ENCODE results near the gene MTHFSD. TPM values are rescaled to one million over a fixed set of nuclear protein-coding genes. Genes with fewer than 3 reads are reported as not detected.

MTHFSD gene
- total and polyA plus RNA-seq, 12 donors, result 7.6 to 22.2 (median 17.6) TPM

DNA sequence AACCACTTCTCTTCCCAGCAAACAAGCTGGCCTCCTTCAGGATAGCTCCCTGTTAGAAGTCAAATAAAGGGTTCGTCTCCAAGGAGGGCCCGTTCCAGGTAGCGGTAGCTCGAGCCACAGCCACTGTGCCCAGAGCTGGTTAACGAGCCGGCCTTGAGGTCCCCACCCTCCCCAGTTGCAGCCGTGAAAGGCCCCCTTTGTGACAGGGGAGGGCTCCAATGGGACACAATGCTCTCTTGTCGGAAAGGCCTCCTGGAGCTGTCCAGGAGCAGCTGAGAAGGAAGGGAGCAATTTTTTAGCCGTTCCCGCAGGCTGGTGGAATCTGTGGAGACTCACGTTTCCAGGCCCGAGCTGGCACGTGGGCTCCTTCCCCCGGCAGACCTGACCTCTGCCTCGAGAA, 74.6 kb downstream of the MTHFSD start:
- Histone ChIP-seq H3K9me3 (replicated peaks in 1 of 3) (no peaks in the 10 kb centered on the region), H3K27me3 (no peaks in the 10 kb centered on the region), H3K4me1 (replicated peaks in 1 of 2) (no peaks in the 10 kb centered on the region), H3K36me3 (replicated peaks in 1 of 2) (no peaks in the 10 kb centered on the region), H3K4me3 (no peak overlapping the region), H3K27ac (no peak overlapping the region)
- intact Hi-C loops (cut with DNase I), result no loop called here
- WGBS, 4 donors, result 61 to 85% (median 78%) methylated on average over 12 to 15 of the region's 15 CpGs
- no peak for TF ChIP-seq POLR2A (IDR thresholded peaks at IDR 0.05)
- TF ChIP-seq, protein P1, sequence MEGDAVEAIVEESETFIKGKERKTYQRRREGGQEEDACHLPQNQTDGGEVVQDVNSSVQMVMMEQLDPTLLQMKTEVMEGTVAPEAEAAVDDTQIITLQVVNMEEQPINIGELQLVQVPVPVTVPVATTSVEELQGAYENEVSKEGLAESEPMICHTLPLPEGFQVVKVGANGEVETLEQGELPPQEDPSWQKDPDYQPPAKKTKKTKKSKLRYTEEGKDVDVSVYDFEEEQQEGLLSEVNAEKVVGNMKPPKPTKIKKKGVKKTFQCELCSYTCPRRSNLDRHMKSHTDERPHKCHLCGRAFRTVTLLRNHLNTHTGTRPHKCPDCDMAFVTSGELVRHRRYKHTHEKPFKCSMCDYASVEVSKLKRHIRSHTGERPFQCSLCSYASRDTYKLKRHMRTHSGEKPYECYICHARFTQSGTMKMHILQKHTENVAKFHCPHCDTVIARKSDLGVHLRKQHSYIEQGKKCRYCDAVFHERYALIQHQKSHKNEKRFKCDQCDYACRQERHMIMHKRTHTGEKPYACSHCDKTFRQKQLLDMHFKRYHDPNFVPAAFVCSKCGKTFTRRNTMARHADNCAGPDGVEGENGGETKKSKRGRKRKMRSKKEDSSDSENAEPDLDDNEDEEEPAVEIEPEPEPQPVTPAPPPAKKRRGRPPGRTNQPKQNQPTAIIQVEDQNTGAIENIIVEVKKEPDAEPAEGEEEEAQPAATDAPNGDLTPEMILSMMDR (IDR thresholded peaks at IDR 0.05), result no peak
- no peak for DNase-seq

Other genes with a start within 250 kb of the MTHFSD start
- gene FOXF1, start 44.7 kb downstream of the MTHFSD start, total RNA-seq, result under 1 TPM in 6 of 9 donors, not detected in 3; 0.07 to 0.57 (median 0.26) TPM
- gene FOXF1, start 44.7 kb downstream of the MTHFSD start, polyA plus RNA-seq, result under 1 TPM; 0.07 to 0.64 (median 0.51) TPM
- 1 to 10 TPM in 8 of 9 donors, under 1 TPM in 1; 0.39 to 4.8 (median 2.6) TPM for gene FOXC2, start 11.6 kb upstream of the MTHFSD start, total RNA-seq
- gene FOXC2, start 11.6 kb upstream of the MTHFSD start, polyA plus RNA-seq, result 1 to 10 TPM; 1.1 to 1.9 (median 1.2) TPM
- 1 to 10 TPM in 3 of 9 donors, under 1 TPM in 6; 0.18 to 2.1 (median 0.76) TPM for gene FOXL1, start 23.3 kb upstream of the MTHFSD start, total RNA-seq
- gene FOXL1, start 23.3 kb upstream of the MTHFSD start, polyA plus RNA-seq, result under 1 TPM; 0.31 to 0.88 (median 0.61) TPM